GM21723 (cell line): ENCODE data around the gene IDE.
"Not testable (repeated sequence)": the region's sequence is repeated elsewhere in the genome, so short reads cannot be mapped to it uniquely, and the experiment has no call there.

Experiments used
- ATAC-seq: cut with Tn5 transposase; IDR thresholded peaks from one replicate; pipeline ENCODE4 v1.9.1; 2021; ENCODE audit warnings: mild to moderate bottlenecking, moderate library complexity; ENCODE audit not compliant: unreplicated experiment

The IDE gene

GRCh38 chr10:92573798-92574547 is at the start of gene IDE:
Gene IDE, minus strand, starts transcription at chr10:92574093. Its CDS starts 74 bp downstream, at chr10:92574019.
- peak; percentile 73 for ATAC-seq

- ATAC-seq: no peak
Observed at GRCh38 chr10:92619368-92619767, 45.5 kb upstream of the IDE start.

GRCh38 chr10:92615515-92615914 is 41.6 kb upstream of the IDE start:
- ATAC-seq: no peak

DNA sequence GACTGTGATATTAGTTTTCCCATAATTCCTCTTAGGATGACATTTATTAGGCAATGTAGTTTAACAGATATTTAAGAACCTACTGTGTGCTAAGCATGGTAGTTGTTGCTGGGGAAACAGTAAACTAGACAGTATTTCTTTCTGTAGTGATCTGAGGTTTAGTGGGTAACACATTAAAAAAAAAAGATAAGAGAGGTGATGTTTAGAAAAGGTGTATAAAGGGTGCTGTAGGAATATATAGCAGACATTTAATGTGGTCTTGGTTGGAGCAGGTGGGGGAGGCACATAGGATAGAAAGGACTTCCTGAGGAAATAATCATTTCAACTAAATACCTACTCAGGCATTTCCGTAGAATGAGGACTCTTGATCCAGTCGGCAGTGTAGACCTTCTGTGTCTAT is 30.9 kb upstream of the IDE start:
- no peak for ATAC-seq

- ATAC-seq: no peak
Observed at GRCh38 chr10:92598321-92598720, 24.4 kb upstream of the IDE start.

GRCh38 chr10:92595505-92595904 is 21.6 kb upstream of the IDE start:
- ATAC-seq: no peak

- ATAC-seq: no peak
Observed at GRCh38 chr10:92593619-92594588, 20.0 kb upstream of the IDE start.

DNA sequence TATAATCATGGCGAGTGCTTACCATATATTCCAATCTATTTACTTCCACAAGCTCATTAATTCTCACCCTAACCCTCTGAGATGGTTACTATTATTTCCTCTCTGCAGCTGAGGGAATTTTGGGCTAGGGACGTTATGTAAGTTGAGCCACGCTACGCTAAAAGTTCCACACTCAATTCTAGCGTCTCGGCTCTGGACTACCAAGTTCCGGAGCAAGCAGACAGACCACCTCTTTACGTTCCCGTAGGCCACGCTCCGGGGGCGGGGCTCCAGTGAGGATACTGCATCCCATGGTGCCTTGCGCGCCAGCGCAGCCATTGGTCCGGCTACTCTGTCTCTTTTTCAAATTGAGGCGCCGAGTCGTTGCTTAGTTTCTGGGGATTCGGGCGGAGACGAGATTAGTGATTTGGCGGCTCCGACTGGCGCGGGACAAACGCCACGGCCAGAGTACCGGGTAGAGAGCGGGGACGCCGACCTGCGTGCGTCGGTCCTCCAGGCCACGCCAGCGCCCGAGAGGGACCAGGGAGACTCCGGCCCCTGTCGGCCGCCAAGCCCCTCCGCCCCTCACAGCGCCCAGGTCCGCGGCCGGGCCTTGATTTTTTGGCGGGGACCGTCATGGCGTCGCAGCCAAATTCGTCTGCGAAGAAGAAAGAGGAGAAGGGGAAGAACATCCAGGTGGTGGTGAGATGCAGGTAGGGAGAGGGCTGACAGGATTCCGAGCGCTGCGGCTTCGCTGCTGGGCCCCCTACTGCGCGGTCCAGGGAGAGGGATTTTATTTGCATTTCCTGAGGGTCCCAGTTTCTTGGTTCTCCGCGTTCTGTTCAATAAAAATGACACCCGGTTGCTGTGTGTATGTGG is 19.1 kb upstream of the IDE start, which contains the start of gene KIF11:
Gene KIF11, plus strand, starts transcription at position 370 of the 858 bp plus-strand sequence. Its CDS starts 246 bp downstream, at position 616.
- ATAC-seq: peak; percentile 73

GRCh38 chr10:92591550-92592022 is 17.7 kb upstream of the IDE start:
- peak; percentile 75 for ATAC-seq

GRCh38 chr10:92590623-92591549 is 17.0 kb upstream of the IDE start:
- ATAC-seq: peak; percentile 7

DNA sequence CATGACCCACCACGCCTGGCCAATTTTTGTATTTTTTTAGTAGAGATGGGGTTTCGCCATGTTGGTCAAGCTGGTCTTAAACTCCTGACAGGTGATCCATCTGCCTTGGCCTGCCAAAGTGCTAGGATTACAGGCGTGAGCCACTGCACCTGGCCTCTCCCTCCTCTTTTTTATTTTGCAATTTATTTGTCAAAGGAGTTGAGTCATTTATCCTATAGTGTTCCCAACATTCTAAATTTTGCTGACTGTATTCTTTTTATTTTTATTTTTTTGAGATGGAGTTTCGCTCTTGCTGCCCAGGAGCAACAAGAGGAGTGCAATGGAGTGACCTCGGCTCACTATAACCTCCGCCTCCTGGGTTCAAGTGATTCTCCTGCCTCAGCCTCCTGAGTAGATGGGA is 8.5 kb upstream of the IDE start:
- not testable (repeated sequence) for ATAC-seq

- no peak for ATAC-seq
Observed at GRCh38 chr10:92575961-92576360, 2.1 kb upstream of the IDE start.

DNA sequence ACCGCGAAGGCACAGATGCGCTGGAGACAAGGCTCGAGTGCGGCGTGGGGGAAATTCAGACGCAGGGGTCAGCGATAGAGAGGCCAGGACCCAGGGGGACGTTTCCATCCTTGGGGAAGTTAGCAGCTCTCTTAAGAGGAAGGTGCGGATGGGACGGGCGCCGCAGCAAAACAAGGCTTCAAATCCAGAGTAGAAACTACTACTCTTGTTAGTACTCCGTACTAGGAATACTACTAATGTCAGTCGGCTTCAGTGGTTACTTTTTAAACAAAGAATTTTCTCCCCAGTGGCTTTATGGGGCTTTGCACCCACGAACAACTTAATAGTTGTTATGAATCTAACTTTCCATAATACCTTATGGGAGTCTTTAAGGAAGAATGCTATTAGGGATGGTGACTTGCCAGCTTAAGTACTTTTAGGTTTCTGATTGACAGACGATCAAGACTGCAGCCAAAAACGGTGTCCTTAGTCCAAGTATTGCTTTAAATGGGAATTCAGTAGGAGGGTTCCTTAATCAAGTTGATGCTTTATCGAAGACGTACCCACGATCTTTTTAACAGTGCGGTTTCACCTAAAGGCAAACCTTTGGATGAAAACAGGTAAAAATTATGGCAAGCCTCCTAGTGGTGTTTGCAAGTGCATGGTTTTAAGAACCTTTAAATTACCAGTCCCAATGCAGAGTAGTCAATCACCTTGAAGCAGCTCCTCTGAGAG is 812 bp upstream of the IDE start:
- peak; percentile 19 for ATAC-seq

GRCh38 chr10:92573091-92573797 is 649 bp downstream of the IDE start:
- ATAC-seq: peak; percentile 29

DNA sequence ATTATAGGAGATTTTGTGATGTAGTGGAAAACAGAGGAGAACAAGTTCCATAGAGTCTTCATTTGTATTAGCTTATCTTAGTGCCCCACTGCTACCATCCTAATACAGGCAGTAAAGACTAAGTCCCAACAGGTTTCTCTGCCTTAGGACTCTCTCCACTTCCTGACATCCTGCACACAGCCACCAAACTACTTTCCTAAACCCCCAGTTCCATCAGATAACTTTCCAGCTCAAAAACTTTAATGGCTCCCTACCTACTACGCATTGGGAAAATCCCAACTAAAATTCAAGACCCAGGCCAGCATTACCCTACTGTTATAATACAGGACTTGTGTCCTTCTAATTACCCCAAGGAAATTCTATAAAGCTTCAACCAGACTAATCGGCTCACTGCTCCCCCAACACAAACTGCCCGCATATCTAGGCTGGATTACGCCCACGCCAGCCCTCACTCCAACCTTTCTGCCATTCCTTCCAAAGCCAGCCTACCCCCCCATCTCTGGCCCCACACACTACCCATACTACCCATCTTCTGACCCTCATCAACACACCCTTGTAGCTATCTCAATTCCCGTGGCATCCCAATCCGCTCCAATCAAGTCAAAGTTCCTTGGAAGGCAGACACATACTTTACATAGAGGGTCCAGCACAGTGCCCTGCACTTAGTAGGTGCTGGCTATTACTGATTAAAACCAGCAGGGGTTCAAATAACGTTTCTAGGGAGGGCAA is 1.4 kb downstream of the IDE start:
- ATAC-seq: no peak

GRCh38 chr10:92571649-92572048 is 2.2 kb downstream of the IDE start:
- no peak for ATAC-seq

- not testable (repeated sequence) for ATAC-seq
Observed at GRCh38 chr10:92569663-92570062, 4.2 kb downstream of the IDE start.

GRCh38 chr10:92569071-92569470 is 4.8 kb downstream of the IDE start:
- no peak for ATAC-seq
